SU-DHL-6 (cell line): ENCODE measurements around the gene PALS2.

Source experiments
- H2AFZ ChIP-seq: fragments of 200-600 bp; sonication (generic); 2 replicates; pipeline ENCODE4 v1.6.1; 2014; ENCODE audit warnings: low read depth, mild to moderate bottlenecking, moderate library complexity, mixed read lengths, antibody characterized with exemption, low read length; ENCODE audit not compliant: severe bottlenecking
- H3F3A ChIP-seq: fragments of 200-600 bp; shearing (Covaris generic); 2 replicates; pipeline ENCODE4 v1.6.0; 2016; ENCODE audit warnings: antibody characterized with exemption, mild to moderate bottlenecking; ENCODE audit not compliant: insufficient read depth
- H3K27ac ChIP-seq: fragments of 200-600 bp; sonication (generic); 2 replicates; pipeline ENCODE4 v1.5.1; 2016; ENCODE audit warnings: low read depth, mild to moderate bottlenecking, low read length, moderate library complexity, mixed read lengths
- H3K27me3 ChIP-seq: fragments of 200-600 bp; sonication (generic), shearing (Covaris generic); 2 replicates; pipeline ENCODE4 v1.6.0; 2014; ENCODE audit warnings: mild to moderate bottlenecking, low read length
- H3K36me3 ChIP-seq: fragments of 200-600 bp; sonication (generic); 2 replicates; pipeline ENCODE4 v1.6.1; 2014; ENCODE audit warnings: mild to moderate bottlenecking, low read length, mixed read lengths
- H3K4me2 ChIP-seq: fragments of 300-600, 200-600 bp; shearing (Covaris generic), sonication (generic); 2 replicates; pipeline ENCODE4 v1.6.0; 2014; ENCODE audit warnings: low read length, low read depth, mild to moderate bottlenecking; ENCODE audit not compliant: poor library complexity, severe bottlenecking
- H3K4me3 ChIP-seq: fragments of 200-600 bp; sonication (generic); 2 replicates; pipeline ENCODE4 v1.5.1; 2014; ENCODE audit warnings: antibody characterized with exemption, low read length, mild to moderate bottlenecking, mixed read lengths; ENCODE audit not compliant: insufficient read depth, poor library complexity, severe bottlenecking
- H3K79me2 ChIP-seq: fragments of 200-600 bp; sonication (generic); 2 replicates; pipeline ENCODE4 v1.6.1; 2014; ENCODE audit warnings: mild to moderate bottlenecking, low read length, moderate library complexity; ENCODE audit not compliant: insufficient read depth
- H3K9ac ChIP-seq: fragments of 200-600 bp; sonication (generic); 2 replicates; pipeline ENCODE4 v1.7.0; 2014; ENCODE audit warnings: mild to moderate bottlenecking, low read length
- H3K9me2 ChIP-seq: fragments of 200-600 bp; sonication (generic); replicated peaks from 2 replicates; pipeline ENCODE4 v1.6.1; 2014; ENCODE audit warnings: low read length; ENCODE audit not compliant: insufficient read depth
- H3K9me3 ChIP-seq: fragments of 200-600 bp; sonication (generic); 2 replicates; pipeline ENCODE4 v1.6.1; 2014; ENCODE audit warnings: low read length, mixed read lengths; ENCODE audit not compliant: insufficient read depth
- H4K20me1 ChIP-seq: fragments of 200-600 bp; sonication (generic); 2 replicates; pipeline ENCODE4 v1.6.1; 2014; ENCODE audit warnings: low read depth, mild to moderate bottlenecking, antibody characterized with exemption, low read length, moderate library complexity, mixed read lengths
- EZH2phosphoT487 ChIP-seq: fragments of 200-600 bp; sonication (generic), shearing (Covaris generic); conservative IDR thresholded peaks from 2 replicates; pipeline ENCODE4 v1.6.1; 2018; ENCODE audit warnings: mild to moderate bottlenecking, antibody characterized with exemption, low read length, moderate library complexity, mixed read lengths
- TF ChIP-seq, protein P1 (sequence below): fragments of 200-600 bp; sonication (generic); IDR thresholded peaks from one replicate; pipeline ENCODE4 v1.5.1; 2017; ENCODE audit warnings: antibody characterized with exemption, mild to moderate bottlenecking, low read length, moderate library complexity; ENCODE audit not compliant: insufficient read depth, poor library complexity, severe bottlenecking

Gene PALS2

DNA sequence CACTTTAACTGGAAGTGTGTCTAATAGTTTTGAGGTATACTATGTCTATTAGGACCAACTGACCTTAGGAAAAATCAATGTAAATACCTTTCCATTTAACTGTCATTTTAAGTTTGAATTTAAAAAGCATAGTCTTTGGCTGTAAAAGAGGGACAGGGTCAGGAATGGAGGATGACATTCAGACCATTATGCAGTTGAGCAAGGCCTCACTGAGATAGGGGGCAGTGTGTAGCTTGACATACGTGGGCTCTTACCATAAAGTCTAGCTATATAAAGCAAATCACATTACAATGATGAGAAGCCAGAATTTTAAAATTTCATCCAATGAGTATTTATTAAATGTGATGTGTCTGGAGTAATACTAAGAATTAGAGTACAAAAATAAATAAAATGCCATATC is 17.9 kb downstream of the PALS2 start:
- peaks cover 55% of the 10 kb centered on the region for H4K20me1 ChIP-seq
- 0 out of 2 replicates have a peak, but pooled peaks cover 4% of the 10 kb centered on the region for H3F3A ChIP-seq
- H3K4me2 ChIP-seq: no peak overlapping the region
- peaks cover 95% of the 10 kb centered on the region for H3K79me2 ChIP-seq
- no peaks in the 10 kb centered on the region for H3K9me2 ChIP-seq
- H2AFZ ChIP-seq: no peak overlapping the region
- H3K27ac ChIP-seq: no peak overlapping the region
- no peak overlapping the region for H3K4me3 ChIP-seq
- no peaks in the 10 kb centered on the region for H3K9me3 ChIP-seq
- H3K9ac ChIP-seq: no peak overlapping the region
- no peak for TF ChIP-seq EZH2phosphoT487
- TF ChIP-seq, protein P1, sequence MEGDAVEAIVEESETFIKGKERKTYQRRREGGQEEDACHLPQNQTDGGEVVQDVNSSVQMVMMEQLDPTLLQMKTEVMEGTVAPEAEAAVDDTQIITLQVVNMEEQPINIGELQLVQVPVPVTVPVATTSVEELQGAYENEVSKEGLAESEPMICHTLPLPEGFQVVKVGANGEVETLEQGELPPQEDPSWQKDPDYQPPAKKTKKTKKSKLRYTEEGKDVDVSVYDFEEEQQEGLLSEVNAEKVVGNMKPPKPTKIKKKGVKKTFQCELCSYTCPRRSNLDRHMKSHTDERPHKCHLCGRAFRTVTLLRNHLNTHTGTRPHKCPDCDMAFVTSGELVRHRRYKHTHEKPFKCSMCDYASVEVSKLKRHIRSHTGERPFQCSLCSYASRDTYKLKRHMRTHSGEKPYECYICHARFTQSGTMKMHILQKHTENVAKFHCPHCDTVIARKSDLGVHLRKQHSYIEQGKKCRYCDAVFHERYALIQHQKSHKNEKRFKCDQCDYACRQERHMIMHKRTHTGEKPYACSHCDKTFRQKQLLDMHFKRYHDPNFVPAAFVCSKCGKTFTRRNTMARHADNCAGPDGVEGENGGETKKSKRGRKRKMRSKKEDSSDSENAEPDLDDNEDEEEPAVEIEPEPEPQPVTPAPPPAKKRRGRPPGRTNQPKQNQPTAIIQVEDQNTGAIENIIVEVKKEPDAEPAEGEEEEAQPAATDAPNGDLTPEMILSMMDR: peak; percentile 27
- 0 out of 2 replicates have a peak, but pooled peaks cover 3% of the 10 kb centered on the region for H3K36me3 ChIP-seq
- H3K27me3 ChIP-seq: no peaks in the 10 kb centered on the region

DNA sequence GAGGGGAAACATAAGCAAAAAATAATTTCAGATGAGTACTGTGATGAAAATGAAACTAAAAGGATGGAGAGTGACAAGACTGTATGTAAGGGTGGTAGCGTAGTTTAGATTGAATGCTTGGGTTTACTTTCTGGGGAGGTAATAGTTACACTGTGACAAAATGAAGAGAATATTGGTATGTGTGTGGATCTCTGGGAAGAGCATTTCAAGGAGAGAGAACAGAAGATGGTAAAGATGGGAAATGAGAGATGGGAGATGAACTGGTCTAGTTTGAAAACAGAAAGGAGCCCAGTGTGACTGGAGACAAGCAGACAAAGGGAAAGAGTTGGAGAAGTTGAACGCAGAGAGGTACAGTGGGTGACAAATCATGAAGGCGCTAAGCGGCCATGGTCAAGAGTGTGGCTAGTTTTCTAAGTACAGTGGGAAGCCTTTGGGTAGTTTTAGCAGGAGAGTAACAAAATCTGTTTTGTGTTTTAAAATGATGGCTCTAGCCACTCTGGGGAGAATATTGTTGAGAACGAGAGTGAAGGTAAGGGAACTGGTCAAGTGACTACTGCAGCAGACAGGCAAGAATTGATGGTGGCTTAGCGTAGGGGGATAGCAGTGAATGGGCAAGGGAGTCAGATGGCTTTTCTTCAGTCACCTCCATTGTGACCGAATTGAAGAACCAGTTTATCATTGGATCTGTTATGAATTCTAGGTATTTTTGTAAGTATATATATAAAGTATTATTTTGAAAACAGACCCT is 22.6 kb downstream of the PALS2 start:
- no peaks in the 10 kb centered on the region for H3K9me2 ChIP-seq
- no peak overlapping the region for H3K4me3 ChIP-seq
- no peaks in the 10 kb centered on the region for H3K27me3 ChIP-seq
- H3K27ac ChIP-seq: no peak overlapping the region
- no peaks in the 10 kb centered on the region for H3K9me3 ChIP-seq
- H3K79me2 ChIP-seq: peaks cover 89% of the 10 kb centered on the region
- TF ChIP-seq, protein P1: no peak
- H3K4me2 ChIP-seq: no peak overlapping the region
- H4K20me1 ChIP-seq: peaks cover 40% of the 10 kb centered on the region
- 0 out of 2 replicates have a peak, but pooled peaks cover 3% of the 10 kb centered on the region for H3K36me3 ChIP-seq
- no peaks in the 10 kb centered on the region for H3F3A ChIP-seq
- no peak overlapping the region for H2AFZ ChIP-seq
- H3K9ac ChIP-seq: no peak overlapping the region

DNA sequence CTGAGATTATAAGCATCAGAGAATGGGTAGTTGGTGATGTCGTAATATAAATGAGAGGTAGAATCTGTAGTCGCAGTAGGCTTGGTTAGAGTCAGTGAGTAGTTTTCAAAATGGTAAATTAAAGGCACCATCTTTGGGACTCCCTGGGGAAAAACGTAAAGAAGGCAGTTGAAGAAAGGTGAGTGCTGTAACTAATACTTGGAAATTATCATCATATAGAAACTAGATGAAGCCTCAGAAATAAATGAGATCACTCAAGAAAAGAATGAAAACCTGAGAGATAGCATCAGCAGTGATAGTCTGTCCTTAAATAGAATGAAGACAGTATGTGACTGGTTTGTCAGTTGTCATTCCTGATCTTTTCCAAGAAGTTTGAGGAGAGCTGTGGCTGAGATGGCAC is 23.8 kb downstream of the PALS2 start:
- no peak overlapping the region for H3K4me2 ChIP-seq
- no peak overlapping the region for H3K9ac ChIP-seq
- H3K27ac ChIP-seq: no peak overlapping the region
- H3K4me3 ChIP-seq: no peak overlapping the region
- peaks cover 4% of the 10 kb centered on the region for H3K36me3 ChIP-seq
- 0 out of 2 replicates have a peak, but pooled peaks cover under 1% of the 10 kb centered on the region for H3K9me3 ChIP-seq
- peaks cover 89% of the 10 kb centered on the region for H3K79me2 ChIP-seq
- peaks cover 30% of the 10 kb centered on the region for H4K20me1 ChIP-seq
- H3F3A ChIP-seq: no peaks in the 10 kb centered on the region
- TF ChIP-seq EZH2phosphoT487: no peak
- TF ChIP-seq, protein P1: no peak
- H3K27me3 ChIP-seq: no peaks in the 10 kb centered on the region
- H2AFZ ChIP-seq: no peak overlapping the region
- no peaks in the 10 kb centered on the region for H3K9me2 ChIP-seq
